GM21717 (cell line): ENCODE data around the gene ZNF254.
A peak's percentile ranks its signal among the peaks of the same experiment; 100 is the strongest.
"Not testable (repeated sequence)": the region's sequence is repeated elsewhere in the genome, so short reads cannot be mapped to it uniquely, and the experiment has no call there.

Experiments
- ATAC-seq: cut with Tn5 transposase; IDR thresholded peaks from one replicate; pipeline ENCODE4 v1.9.1; 2021; ENCODE audit warnings: mild to moderate bottlenecking, moderate library complexity; ENCODE audit not compliant: unreplicated experiment

ZNF254 gene

DNA sequence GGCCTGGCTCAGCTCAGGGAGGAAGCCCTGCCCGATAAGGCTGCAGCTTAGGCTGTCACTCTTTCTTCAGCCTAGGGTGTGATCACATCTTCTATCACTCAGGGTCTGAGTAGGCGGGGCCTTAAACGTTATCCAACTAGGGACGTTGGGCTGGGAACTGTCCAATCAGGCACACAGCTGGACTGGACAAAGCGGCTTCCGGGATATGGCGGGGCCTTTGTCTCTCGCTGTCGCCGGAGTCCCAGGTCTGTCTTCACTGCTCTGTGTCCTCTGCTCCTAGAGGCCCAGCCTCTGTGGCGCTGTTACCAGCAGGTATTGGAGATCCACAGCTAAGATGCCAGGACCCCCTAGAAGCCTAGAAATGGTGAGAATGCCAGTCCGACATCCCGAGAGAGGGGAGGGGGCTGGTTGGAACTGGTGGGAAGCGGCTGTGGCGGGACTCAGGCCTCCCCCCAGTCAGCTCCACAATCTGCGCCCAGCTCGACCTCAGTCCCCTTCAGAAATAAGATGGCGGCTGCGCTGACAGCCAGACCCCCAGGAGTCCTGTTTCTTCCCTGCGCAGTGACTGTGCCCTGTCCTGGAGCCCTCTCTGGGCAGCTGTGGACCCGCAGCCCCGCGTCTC, at the start of gene ZNF254:
ZNF254 (plus strand) TSS at position 214 of the 622 bp plus-strand sequence; CDS start at position 335, 121 bp downstream.
- peak; percentile 99 for ATAC-seq

DNA sequence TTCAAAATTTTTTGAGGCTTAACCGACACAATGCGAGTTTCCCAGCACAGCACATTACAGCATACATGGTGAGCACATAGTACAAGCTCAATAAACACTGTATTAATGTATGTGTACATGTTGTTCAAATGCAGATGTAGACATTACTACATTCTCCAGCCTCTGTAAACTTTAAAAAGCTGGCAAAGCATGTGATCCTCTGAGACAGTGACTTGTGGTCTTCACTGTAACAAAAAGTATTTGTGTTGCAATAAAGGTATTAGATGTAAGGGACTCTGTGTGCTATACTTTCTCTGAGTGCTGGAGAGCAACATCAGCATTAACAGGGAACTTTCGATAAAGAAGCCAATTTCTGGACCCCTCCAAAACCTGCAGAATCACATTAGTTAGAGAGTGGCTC, 46.4 kb upstream of the ZNF254 start:
- ATAC-seq = no peak

- not testable (repeated sequence) for ATAC-seq
Observed at GRCh38 chr19:24041326-24041725, 45.7 kb upstream of the ZNF254 start.

GRCh38 chr19:24046550-24046949, 40.4 kb upstream of the ZNF254 start:
- ATAC-seq = no peak

DNA sequence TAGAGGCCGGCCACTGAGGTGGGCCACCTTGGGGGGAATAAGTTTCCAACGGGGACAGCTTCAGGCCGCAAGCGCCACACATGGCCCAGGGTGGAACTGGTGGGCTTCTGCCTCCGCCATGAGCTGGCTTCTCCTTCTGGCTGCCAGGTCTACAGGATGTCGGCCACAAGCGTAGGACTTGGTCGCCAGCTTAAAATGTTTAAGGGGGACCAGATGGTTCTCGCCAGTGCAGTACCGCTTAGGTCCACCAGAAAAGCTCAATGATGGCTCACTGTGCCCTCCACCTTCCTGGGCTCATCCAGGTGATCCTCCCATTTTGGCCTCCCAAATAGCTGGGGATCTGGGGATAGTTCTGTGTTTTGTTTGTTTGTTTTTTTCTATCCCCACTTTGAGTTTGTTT, 38.7 kb upstream of the ZNF254 start:
- ATAC-seq = no peak

DNA sequence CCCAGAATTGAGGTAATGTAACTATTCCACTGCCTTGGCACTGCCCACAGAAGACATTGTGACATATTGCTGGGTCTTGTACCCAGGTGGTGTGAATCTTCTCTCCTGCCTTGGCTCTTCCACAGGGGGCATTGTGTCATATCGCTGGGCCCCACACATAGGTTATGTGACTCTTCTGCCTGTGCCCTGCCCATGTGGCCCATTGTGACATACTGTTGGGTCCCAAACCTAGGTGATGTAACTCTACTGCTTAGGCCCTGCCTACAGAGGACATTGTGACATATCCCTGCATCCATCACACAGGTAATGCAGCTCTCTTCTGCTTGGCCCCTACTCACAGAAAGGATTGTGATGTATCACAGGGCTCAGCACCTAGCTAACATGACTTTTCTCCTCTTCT, 37.5 kb upstream of the ZNF254 start:
- ATAC-seq = no peak

- ATAC-seq = no peak
Observed at GRCh38 chr19:24051516-24051915, 35.5 kb upstream of the ZNF254 start.

DNA sequence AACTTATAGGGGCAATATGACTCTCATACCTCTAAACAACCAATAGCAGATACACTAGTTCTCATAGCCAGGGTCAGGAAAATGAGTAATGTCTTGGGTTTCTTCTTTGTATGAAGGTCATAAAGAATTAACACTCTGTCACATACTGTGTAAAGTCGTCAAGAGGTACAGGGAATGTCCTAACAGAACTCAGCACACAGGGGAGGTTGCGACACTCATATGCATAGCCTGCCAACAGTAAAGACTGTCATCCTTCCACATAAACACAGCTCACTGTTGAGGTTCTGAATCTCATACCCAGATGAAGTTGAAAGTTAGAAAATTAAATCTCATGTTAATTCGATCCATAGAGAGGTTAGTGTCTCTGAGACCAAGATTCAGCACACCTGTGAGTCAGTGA, 34.2 kb upstream of the ZNF254 start:
- ATAC-seq = no peak

GRCh38 chr19:24053601-24054000, 33.4 kb upstream of the ZNF254 start:
- no peak for ATAC-seq

GRCh38 chr19:24054044-24054935, 32.7 kb upstream of the ZNF254 start:
- ATAC-seq = no peak

DNA sequence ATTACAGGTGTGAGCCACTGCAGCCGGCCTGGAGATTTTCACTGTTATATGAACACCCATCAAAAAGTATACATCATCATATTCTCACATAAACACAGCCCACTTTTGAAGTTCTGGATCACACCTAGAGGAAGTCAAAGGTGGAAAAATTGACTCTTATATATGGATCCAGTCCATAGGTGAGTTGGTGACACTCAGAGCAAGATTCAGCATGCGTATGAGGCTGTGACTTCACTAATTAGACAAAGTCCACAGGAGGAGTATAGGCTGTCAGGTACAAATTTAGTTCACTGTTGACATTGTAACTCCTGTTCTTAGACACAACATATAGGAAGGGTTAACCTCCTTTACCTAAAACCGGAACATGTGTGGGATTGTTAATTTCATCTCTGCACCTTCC, 31.4 kb upstream of the ZNF254 start:
- ATAC-seq = no peak

- no peak for ATAC-seq
Observed at GRCh38 chr19:24057144-24057543, 29.8 kb upstream of the ZNF254 start.

DNA sequence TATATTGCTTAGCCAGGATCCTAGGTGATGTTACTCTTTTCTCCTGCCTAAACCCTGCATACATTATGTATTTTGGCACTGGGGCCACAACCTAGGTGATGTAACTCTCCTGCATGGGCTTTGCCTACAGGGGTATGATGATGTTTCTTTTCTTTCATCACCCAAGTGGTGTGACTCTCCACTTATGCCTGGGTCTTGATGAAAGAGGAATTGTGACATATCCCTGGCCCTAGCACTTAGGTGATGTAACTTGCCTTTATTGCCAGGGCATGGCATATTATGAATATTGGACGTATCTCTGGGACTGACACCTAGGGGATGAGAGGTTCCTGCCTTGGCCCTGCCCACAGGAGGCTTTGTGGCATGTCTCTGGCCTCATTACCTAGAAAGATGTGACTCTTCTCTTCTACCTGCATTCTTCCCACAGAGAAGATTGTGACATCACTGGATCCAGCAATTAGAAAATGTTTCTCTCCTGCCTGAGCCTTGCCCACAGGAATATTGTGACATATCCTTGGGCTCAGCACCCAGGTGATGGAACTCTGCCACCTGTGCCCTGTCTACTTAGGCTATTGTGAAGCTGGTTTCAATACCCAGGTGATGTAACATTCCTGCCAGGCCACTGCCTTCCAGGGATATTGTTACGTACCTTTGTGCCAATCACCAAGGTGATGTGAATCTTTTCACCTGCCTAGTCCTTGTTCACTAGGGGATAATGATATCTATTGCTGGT, 27.3 kb upstream of the ZNF254 start:
- no peak for ATAC-seq

DNA sequence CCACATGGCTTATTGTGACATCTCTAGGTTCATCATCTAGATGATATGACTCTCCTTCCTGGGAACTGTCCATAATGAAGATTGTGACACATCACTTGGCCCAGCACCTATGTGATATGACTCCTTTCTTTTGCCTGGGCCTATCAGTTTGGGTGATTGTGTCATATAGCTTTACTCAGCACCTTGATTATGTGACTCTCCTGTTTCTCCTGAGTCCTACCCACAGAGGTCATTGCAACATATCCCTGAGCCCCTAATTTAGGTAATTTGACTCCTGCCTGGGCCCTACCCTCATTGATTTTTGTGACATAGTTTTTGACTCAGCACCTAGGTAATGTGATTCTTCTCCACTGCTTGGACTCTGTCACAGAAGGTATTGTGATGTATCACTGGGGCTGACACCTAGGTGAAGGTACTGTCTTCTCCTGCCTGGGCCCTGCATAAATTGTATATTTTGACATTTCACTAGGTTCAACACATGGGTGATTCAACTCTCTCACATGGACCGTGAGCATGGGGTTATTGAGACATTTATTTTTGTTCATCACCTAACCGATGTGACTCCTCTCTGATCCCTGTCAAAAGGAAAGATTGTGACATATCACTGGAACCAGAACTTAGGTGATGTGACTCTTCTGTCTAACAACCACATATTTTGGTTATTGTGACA, 26.2 kb upstream of the ZNF254 start:
- ATAC-seq = no peak

DNA sequence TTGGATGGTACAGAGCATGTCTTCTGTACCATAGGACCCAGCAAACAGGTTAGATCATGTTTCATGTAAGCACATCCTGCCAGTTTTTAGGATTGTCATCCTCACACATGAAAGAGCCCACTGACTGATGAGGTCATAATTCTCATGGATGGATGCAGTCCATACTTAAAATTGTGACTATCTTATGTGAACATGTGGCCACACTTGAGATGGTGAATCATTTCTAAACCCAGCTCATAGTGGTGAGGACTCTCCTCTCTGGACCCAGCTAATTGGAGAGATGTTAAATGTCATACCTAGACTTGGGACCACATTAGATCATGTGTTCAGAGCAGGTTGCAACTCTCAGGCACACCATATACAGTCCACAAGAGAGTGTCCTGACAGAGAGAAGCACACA, 24.8 kb upstream of the ZNF254 start:
- ATAC-seq = no peak

DNA sequence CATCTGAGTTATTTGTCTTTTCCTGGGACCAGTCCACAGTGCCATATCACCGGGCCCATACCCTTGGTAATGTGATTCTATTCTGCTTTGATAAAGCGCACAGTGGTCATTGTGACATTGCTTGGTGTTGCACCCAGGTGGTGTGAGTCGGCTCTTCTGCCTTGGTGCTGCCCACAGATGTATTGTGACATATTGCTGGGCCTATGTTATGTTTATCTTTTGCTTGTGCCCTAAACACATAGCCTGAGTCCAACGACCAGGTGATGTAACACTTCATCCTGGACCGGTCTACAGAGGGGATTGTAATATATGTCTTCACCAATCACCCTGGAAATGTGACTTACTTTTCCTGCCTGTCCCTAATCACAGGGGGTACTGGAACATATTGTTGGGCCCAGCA, 23.7 kb upstream of the ZNF254 start:
- no peak for ATAC-seq

DNA sequence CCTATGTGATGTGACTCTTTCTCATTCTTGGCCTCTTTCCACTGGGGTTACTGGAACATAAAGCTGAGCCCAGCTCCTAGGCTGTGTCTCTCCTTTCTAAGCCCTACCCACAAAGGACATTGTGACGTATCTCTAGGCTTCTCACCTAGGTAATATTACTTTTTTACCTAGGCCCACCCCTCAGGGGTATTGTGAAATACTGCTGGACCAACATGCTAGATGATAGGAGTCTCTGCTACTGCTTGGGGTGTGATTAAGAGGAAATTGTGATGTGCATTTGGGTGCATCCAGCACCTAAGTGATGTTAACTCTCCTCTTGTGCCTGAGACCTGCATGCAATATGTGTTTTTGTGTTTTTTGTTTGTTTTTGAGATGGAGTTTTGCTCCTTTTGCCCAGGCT, 22.8 kb upstream of the ZNF254 start:
- no peak for ATAC-seq

- ATAC-seq = no peak
Observed at GRCh38 chr19:24065243-24065642, 21.7 kb upstream of the ZNF254 start.

GRCh38 chr19:24065865-24066604, 21.0 kb upstream of the ZNF254 start:
- no peak for ATAC-seq

- no peak for ATAC-seq
Observed at GRCh38 chr19:24069905-24070657, 16.9 kb upstream of the ZNF254 start.
